NB4 (cell line): Measurements from ENCODE around the gene PLSCR3.

ENCODE experiments used
- POLR2A ChIP-seq: IDR thresholded peaks from 2 replicates; pipeline ENCODE4 v1.6.1; 2011; ENCODE audit warnings: mild to moderate bottlenecking; ENCODE audit not compliant: insufficient read length; ENCODE audit errors: extremely low read depth
- TF ChIP-seq, protein P1 (sequence below): IDR thresholded peaks from one replicate; pipeline ENCODE4 v1.5.1; 2012; ENCODE audit warnings: low read depth, low read length

DNA sequence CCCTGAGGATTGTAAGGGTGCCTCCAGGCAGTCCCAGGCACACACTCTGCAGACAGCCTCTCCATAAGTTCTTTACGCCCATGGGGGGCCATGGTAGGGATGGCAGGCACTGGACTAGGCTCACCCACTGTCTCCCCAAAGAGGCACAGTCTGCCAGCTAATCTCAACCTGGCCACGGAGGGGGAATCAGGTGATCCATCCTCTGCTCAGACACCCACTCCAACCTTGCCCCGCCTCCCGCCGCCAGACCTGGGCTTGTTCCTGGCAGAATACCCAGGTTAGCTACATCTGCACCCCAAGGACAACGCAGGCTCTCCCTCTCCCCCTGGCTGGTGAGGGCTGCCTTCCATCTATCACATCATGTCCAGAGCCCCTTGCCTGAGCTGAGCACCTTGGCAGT, 14.5 kb upstream of the PLSCR3 start:
- TF ChIP-seq, protein P1, sequence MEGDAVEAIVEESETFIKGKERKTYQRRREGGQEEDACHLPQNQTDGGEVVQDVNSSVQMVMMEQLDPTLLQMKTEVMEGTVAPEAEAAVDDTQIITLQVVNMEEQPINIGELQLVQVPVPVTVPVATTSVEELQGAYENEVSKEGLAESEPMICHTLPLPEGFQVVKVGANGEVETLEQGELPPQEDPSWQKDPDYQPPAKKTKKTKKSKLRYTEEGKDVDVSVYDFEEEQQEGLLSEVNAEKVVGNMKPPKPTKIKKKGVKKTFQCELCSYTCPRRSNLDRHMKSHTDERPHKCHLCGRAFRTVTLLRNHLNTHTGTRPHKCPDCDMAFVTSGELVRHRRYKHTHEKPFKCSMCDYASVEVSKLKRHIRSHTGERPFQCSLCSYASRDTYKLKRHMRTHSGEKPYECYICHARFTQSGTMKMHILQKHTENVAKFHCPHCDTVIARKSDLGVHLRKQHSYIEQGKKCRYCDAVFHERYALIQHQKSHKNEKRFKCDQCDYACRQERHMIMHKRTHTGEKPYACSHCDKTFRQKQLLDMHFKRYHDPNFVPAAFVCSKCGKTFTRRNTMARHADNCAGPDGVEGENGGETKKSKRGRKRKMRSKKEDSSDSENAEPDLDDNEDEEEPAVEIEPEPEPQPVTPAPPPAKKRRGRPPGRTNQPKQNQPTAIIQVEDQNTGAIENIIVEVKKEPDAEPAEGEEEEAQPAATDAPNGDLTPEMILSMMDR = no peak
- no peak for TF ChIP-seq POLR2A
